Transverse colon (tissue), 4 donors: ENCODE results near the gene PRIM1. TPM values are rescaled to one million over a fixed set of nuclear protein-coding genes. Genes with fewer than 3 reads are reported as not detected.

ENCODE experiments used
- DNase-seq: peaks from one replicate; pipeline ENCODE4 v3.0.0-alpha.2; 2019
- H3K27ac ChIP-seq, 4 donors: fragments of 200-600 bp; sonication (generic); 2 replicates each; pipeline ENCODE4 v1.5.1; 2016 to 2018; ENCODE audit warnings: inconsistent platforms in 4 of 4
- H3K27me3 ChIP-seq: fragments of 200-600 bp; sonication (generic); 2 replicates; pipeline ENCODE4 v1.5.1; 2017; ENCODE audit warnings: inconsistent platforms
- H3K36me3 ChIP-seq, 4 donors: fragments of 200-600 bp; sonication (generic); 2 replicates each; pipeline ENCODE4 v1.5.1; 2017 to 2019; ENCODE audit warnings: inconsistent platforms in 4 of 4
- H3K4me1 ChIP-seq, 4 donors: fragments of 200-600 bp; sonication (generic); 2 replicates each; pipeline ENCODE4 v1.5.1; 2017 to 2020; ENCODE audit warnings: inconsistent platforms in 4 of 4
- H3K4me3 ChIP-seq, 4 donors: fragments of 200-600 bp; sonication (generic); 1 replicate in 1 of 4; 2 replicates in 3 of 4; pipeline versions ENCODE4 v1.5.1 to v1.6.1; 2017 to 2019; ENCODE audit warnings: inconsistent platforms in 4 of 4
- H3K9me3 ChIP-seq, 2 donors: fragments of 200-600 bp; sonication (generic); 2 replicates each; pipeline ENCODE4 v1.5.1; 2017 to 2019; ENCODE audit warnings: inconsistent platforms in 2 of 2
- CTCF ChIP-seq, 5 experiments: fragments of 200-600 bp in 3 of 5; fragments of 450-650 bp in 2 of 5; sonication (generic) in 3 of 5; IDR thresholded peaks; 1 replicate in 2 of 5; 2 replicates in 3 of 5; pipeline ENCODE4 v1.5.1; 2016 to 2017; ENCODE audit warnings: antibody characterized with exemption in 5 of 5, inconsistent platforms in 3 of 5, mild to moderate bottlenecking in 2 of 5, moderate library complexity in 1 of 5
- EP300 ChIP-seq: sonication (generic); formaldehyde crosslinking; IDR thresholded peaks from one replicate; pipeline ENCODE4 v1.6.1; 2017; ENCODE audit warnings: antibody characterized with exemption, low read depth
- POLR2A ChIP-seq: fragments of 450-650 bp; IDR thresholded peaks from one replicate; pipeline ENCODE4 v1.6.1; 2016; ENCODE audit warnings: antibody characterized with exemption, mild to moderate bottlenecking, moderate library complexity
- POLR2AphosphoS5 ChIP-seq, 3 donors: sonication (generic); formaldehyde crosslinking; IDR thresholded peaks; one replicate each; pipeline ENCODE4 v1.6.1; 2016; ENCODE audit warnings: antibody characterized with exemption in 3 of 3
- WGBS, 2 donors: methylation state at CpG; one replicate each; pipeline ENCODE4 v1.1.5; 2018; ENCODE audit warnings: low coverage in 1 of 2; 5-methylcytosine and 5-hydroxymethylcytosine counted together
- in situ Hi-C, 4 donors: fragments of 200-750 bp; cut with MboI; loops; one replicate each; pipeline versions ENCODE4 v1.15.0 to v1.15.1; 2017; ENCODE audit warnings: low sequenced_read_pairs in 3 of 4, low pct_ligation_motif_present in 1 of 4, low pct_unique_long_range_greater_than_20kb in 1 of 4
- intact Hi-C: fragments of 100-400 bp; cut with DNase I; formaldehyde crosslinking; loops from one replicate; pipeline ENCODE4 v1.15.1; 2023; ENCODE audit warnings: low total_unique reads
- total RNA-seq, 4 donors: library from RNA; depleted of rRNA; stranded (reverse); fragments of >200 nt; gene quantifications; one replicate each; pipeline ENCODE4 v1.1.0, GENCODE V29; 2016

The PRIM1 gene
- total RNA-seq, 4 donors from 2014 or later, result 1.4 to 10.6 (median 5.6) TPM; not detected in 1

GRCh38 chr12:56699020-56699661, 53.0 kb downstream of the PRIM1 start:
- intact Hi-C loops (no loop called here), in situ Hi-C loops (no loop called here)
- H3K9me3 ChIP-seq, result no peaks in the 10 kb centered on the region
- no peak for DNase-seq
- H3K27ac ChIP-seq, result no peak overlapping the region
- no peaks in the 10 kb centered on the region for H3K4me1 ChIP-seq
- 50 to 58% methylated on average over 1 to 3 of the region's 3 CpGs for WGBS, 2 donors
- H3K4me3 ChIP-seq, result no peak overlapping the region
- TF ChIP-seq CTCF (IDR thresholded peaks at IDR 0.05), result no peak
- TF ChIP-seq POLR2AphosphoS5 (IDR thresholded peaks at IDR 0.05), result no peak
- H3K36me3 ChIP-seq, result no peaks in the 10 kb centered on the region
- no peaks in the 10 kb centered on the region for H3K27me3 ChIP-seq

- TF ChIP-seq CTCF (IDR thresholded peaks at IDR 0.05) (no peak), POLR2A (no peak), POLR2AphosphoS5 (IDR thresholded peaks at IDR 0.05) (no peak), EP300 (no peak)
- 83 to 84% methylated on average over 2 of the region's 2 CpGs for WGBS, 2 donors
- intact Hi-C loops (no loop called here), in situ Hi-C loops (no loop called here)
- no peak overlapping the region for H3K27ac ChIP-seq
- H3K9me3 ChIP-seq, result no peaks in the 10 kb centered on the region
- H3K4me1 ChIP-seq, result no peaks in the 10 kb centered on the region
- no peak overlapping the region for H3K4me3 ChIP-seq
- DNase-seq, result no peak
- H3K27me3 ChIP-seq, result no peaks in the 10 kb centered on the region
- H3K36me3 ChIP-seq, result no peaks in the 10 kb centered on the region
Observed at GRCh38 chr12:56695327-56696101, 56.6 kb downstream of the PRIM1 start.

GRCh38 chr12:56694161-56694560, 58.0 kb downstream of the PRIM1 start:
- Histone ChIP-seq H3K27ac (no peak overlapping the region), H3K27me3 (no peaks in the 10 kb centered on the region), H3K4me1 (peaks cover 0 to 6% (median 2%) of the 10 kb centered on the region in 4 donors), H3K4me3 (no peak overlapping the region), H3K9me3 (no peaks in the 10 kb centered on the region), H3K36me3 (no peaks in the 10 kb centered on the region)
- intact Hi-C loops (no loop called here), in situ Hi-C loops (no loop called here)
- TF ChIP-seq CTCF (IDR thresholded peaks at IDR 0.05), result no peak
- TF ChIP-seq EP300, result no peak
- TF ChIP-seq POLR2AphosphoS5 (IDR thresholded peaks at IDR 0.05), result no peak
- no peak for TF ChIP-seq POLR2A
- DNase-seq, result no peak
- 85% methylated on average over 5 of the region's 5 CpGs; no CpG with 5 or more reads in 1 of the 2 donors for WGBS, 2 donors

GRCh38 chr12:56688846-56689109, 63.3 kb downstream of the PRIM1 start:
- Histone ChIP-seq H3K27me3 (no peaks in the 10 kb centered on the region), H3K27ac (peak overlapping the region; percentile 100), H3K9me3 (no peaks in the 10 kb centered on the region), H3K36me3 (no peaks in the 10 kb centered on the region), H3K4me1 (peaks cover 0 to 38% (median 26%) of the 10 kb centered on the region in 4 donors), H3K4me3 (peak overlapping the region; percentile 31 to 91 (median 73))
- in situ Hi-C loops (no loop called here), intact Hi-C loops (loop anchor here (2.0 kb wide), 1 partner anchor 36 kb away; the partner anchor contains the start of gene NACA)
- DNase-seq, result no peak
- TF ChIP-seq POLR2AphosphoS5 (IDR thresholded peaks at IDR 0.05), result no peak
- TF ChIP-seq EP300, result no peak
- no peak for TF ChIP-seq POLR2A
- TF ChIP-seq CTCF (IDR thresholded peaks at IDR 0.05), result no peak
- WGBS, 2 donors, result 0 to 7% methylated on average over 6 to 7 of the region's 7 CpGs
